CD4-positive, alpha-beta T cell treated with Interleukin-12 subunit alpha and Interleukin-12 subunit beta, for 1 hour (primary cell): Measurements from ENCODE around the gene TRPC4.

Experiments
- DNase-seq: peaks from one replicate; pipeline ENCODE4 v3.0.0-alpha.2; 2020

Gene TRPC4

GRCh38 chr13:37709318-37709717, 160.3 kb downstream of the TRPC4 start:
- no peak for DNase-seq

- DNase-seq, result no peak
Measured at GRCh38 chr13:37707739-37708500, 161.7 kb downstream of the TRPC4 start.

GRCh38 chr13:37706041-37706440, 163.5 kb downstream of the TRPC4 start:
- no peak for DNase-seq

GRCh38 chr13:37701972-37702371, 167.6 kb downstream of the TRPC4 start:
- DNase-seq, result no peak

- no peak for DNase-seq
Measured at GRCh38 chr13:37701306-37701705, 168.3 kb downstream of the TRPC4 start.

GRCh38 chr13:37700887-37701286, 168.7 kb downstream of the TRPC4 start:
- DNase-seq, result no peak

- DNase-seq, result no peak
Measured at GRCh38 chr13:37695200-37695599, 174.4 kb downstream of the TRPC4 start.

- no peak for DNase-seq
Measured at GRCh38 chr13:37690361-37690760, 179.2 kb downstream of the TRPC4 start.

- no peak for DNase-seq
Measured at GRCh38 chr13:37686501-37686900, 183.1 kb downstream of the TRPC4 start.

- no peak for DNase-seq
Measured at GRCh38 chr13:37685206-37685605, 184.4 kb downstream of the TRPC4 start.

GRCh38 chr13:37682496-37682895, 187.1 kb downstream of the TRPC4 start:
- no peak for DNase-seq

GRCh38 chr13:37681281-37682032, 188.1 kb downstream of the TRPC4 start:
- no peak for DNase-seq

- DNase-seq, result no peak
Measured at GRCh38 chr13:37680137-37680536, 189.4 kb downstream of the TRPC4 start.

GRCh38 chr13:37679043-37679442, 190.5 kb downstream of the TRPC4 start:
- no peak for DNase-seq

GRCh38 chr13:37669845-37670244, 199.7 kb downstream of the TRPC4 start:
- no peak for DNase-seq

- no peak for DNase-seq
Measured at GRCh38 chr13:37667702-37668101, 201.9 kb downstream of the TRPC4 start.

- no peak for DNase-seq
Measured at GRCh38 chr13:37666036-37666435, 203.5 kb downstream of the TRPC4 start.

- no peak for DNase-seq
Measured at GRCh38 chr13:37665420-37665819, 204.2 kb downstream of the TRPC4 start.

- no peak for DNase-seq
Measured at GRCh38 chr13:37663724-37664123, 205.8 kb downstream of the TRPC4 start.

GRCh38 chr13:37662624-37663023, 206.9 kb downstream of the TRPC4 start:
- no peak for DNase-seq

- no peak for DNase-seq
Measured at GRCh38 chr13:37657956-37658355, 211.6 kb downstream of the TRPC4 start.

GRCh38 chr13:37657134-37657533, 212.4 kb downstream of the TRPC4 start:
- DNase-seq, result no peak

GRCh38 chr13:37656247-37656940, 213.2 kb downstream of the TRPC4 start:
- DNase-seq, result no peak

- DNase-seq, result no peak
Measured at GRCh38 chr13:37652596-37652995, 217.0 kb downstream of the TRPC4 start.
